ENCODE data around the gene SOBP.
"Not testable (repeated sequence)": the region's sequence is repeated elsewhere in the genome, so short reads cannot be mapped to it uniquely, and the experiment has no call there.

The SOBP gene

DNA sequence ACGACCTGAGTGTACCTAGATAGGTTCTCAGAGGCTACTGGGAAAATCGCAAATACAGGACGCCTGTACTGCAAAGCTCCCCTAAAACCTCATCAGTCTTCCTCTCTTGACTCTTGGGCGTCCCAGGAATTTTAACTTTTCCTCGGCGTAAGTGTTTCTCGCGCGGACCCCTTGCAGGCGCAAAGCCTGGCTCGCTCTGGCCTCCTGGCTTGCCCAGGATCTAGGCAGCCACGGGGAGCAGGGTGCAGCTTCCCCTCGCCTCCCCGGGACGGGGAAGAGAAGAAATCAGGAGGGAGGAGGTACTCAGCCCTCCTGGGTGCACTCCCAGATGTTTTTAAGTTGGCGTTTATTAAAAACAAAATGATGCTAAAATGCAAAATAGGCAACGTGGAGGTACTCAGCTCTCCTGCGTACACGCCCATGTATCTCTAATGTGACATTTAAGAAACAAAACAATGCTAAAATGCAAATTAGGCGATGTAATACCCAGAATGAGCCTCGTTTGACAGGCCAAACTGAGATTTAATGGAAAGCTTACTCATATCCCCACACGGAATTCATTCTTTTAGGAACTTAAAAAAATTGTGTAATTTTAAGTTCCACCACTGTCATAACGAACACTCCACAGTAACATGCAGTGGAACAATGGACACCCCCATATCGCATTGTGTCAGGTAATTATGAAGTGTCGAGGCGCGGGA, 1.6 kb upstream of the SOBP start:
- no peak for DNase-seq (ENCODE audit: low read depth in 3 of 3)

DNA sequence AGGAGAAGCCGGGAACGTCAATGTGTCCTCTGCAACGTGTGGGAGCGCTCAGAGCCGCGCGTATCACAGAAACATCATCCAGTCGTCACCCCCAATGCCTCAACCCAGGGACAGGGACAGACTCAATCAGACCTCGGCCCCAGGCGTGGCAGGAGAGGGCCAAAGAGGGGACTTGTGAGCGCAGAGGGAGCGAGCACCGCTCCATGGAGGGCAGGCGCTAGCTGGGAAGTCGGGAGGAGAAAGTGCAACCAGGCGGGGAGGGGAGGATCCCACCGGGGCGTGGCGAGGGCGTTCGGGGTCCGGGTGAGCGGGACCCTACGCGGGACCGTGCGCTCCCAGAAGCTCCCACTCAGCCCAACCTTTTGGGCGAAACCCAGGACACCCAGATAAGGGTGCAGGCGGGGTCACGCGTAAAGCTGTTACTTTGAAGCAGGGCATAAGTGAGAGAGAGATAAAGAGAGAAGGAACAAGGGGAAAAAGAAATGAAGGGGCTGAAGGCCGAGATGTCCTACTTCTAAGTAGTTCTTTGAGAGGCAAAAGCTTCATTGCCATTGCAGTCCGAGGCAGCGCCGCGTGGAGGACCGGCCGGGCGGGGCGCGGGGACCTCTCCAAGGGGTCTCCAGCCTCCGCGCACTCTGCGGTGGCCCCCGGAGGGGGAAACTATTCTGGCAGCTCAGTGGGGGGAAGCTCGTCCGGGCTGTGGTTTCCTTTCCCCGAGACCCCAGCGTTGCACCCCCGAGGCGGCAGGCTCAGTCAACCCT, 862 bp upstream of the SOBP start:
- DNase-seq (ENCODE audit: low read depth in 3 of 3), result peak in 1 of 3 experiments; percentile 4

DNA sequence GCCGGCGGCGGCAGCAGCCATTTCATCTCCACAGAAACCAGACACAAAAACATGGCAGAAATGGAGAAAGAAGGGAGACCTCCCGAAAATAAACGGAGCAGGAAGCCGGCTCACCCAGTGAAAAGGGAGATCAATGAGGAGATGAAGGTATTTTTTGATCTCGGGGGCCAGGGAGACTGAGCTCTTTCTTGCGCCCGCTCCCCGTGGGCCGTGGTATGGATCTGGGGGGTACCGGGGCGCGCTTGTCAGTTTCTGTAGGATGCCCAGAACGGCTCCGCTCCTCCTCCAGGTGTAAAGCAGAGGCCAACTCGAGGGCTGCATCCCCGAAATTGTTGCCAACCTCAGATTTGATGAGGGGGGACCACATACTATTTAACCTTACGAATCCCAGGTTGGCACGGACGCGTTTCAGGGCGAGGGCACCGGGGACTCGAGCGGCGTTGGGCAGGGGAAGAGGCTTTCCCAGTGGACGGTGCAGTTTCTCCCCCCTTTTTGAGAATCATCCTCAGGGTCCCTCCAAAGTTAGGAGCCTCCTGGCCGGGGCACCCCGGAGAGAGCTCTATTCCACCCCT, 735 bp downstream of the SOBP start:
- no peak for DNase-seq (ENCODE audit: low read depth in 3 of 3)

DNA sequence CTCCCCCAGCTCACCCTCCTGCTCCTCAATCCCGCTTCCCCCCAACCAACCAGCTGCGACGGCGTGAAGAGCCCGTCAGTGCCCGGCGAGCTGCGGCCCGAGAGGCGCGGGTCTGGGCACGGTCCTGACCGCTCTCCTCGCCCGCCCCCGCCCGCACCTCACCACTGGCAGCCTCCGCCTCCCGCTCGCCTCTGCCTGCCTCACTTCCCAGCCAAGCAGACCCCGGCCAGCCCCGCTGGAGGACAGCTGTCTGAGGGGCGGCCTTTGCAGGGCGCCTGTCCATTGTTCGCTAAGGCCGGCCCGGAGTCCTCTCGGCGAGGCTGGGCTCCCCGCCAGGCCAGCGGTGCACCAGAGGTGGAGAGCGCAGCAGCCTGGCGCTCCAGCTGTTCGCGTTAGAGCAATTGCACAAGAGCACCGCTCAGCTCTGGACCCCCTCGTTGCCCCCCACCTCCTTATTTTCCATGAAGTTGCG, 1.3 kb downstream of the SOBP start:
- peak in 1 of 3 experiments; percentile 2 for DNase-seq (ENCODE audit: low read depth in 3 of 3)

DNA sequence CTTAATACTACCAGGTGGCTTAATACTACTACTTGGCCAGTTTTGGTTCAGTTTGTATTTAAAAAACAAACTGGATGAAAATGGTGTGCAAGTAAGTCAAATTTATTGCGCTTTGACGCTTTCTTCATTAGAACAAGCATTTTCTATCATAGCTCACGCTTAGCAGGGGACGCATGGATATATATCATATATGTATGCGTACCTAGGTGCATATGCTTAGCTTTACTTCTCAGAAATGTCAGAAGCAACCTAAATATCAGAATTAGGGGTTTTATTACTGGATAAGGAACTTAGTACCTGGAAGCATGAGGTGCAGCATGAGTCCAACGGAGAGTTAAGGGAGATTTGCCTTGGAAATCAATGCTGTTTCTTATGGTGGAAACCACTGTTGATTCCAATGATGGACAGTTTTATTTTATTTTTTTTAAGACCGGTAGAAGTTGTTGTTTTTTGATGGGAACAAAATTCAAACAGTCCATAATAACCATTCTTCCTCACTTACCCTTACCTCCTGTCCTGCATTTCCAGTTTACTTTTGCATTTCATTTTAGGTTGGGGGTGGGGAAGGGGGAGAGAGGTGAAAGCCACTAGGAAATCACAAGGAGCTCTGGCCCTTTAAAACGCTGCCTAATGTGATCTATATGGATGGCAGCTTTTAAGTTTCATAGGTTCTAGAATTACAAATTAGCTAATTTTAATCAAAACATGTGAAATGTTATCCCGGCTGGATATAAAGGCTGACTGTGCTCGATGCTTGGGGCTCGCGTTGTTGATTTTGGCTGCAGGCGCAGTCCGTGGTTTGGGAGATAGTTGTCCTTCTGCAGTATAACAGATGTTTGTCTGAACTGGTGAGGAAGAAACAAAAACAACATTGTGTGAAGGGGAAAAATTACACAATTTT, 2.1 kb downstream of the SOBP start:
- no peak for DNase-seq (ENCODE audit: low read depth in 3 of 3)

DNA sequence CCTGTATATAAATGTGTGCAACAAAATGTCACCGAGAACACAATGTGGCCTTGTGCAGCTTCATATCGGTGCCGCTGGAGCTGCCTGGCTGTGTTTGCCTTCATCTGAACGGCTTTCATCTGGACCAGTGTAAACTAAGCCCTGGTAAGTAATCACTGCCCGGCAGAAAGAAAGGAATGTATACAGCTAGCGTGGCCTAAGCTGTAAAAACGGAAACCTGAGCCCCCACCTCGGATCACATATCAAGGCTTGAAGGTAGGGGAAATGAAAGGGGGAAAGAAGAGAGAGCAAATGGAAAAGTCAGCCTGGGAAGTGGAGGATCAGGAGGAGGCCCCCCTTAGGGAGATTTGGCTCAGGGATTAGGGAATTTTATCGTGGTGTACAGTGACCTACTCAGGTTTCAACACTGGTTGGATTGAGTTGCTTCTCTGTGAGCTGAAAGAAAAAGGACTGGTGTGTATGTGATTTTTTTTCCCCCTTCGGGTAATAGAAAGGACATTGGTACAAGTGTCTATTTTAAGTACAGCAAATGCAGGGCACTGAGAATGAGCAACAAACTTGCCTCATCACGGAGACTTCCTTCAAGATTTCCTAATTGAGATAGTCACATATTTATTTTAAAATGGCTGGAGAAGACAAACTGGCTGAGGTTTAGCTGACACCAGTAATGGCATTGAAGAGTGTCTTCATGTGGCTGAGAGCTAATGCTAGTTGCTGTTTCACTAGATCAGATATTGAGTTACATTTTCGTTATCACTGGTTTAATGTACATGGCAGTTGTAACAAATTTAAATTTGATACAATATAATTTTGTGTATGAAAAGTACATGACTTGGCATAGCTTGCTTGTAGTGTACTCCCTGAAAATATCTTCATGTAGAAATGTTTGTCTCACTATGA, 3.5 kb downstream of the SOBP start:
- no peak for DNase-seq (ENCODE audit: low read depth in 3 of 3)

DNA sequence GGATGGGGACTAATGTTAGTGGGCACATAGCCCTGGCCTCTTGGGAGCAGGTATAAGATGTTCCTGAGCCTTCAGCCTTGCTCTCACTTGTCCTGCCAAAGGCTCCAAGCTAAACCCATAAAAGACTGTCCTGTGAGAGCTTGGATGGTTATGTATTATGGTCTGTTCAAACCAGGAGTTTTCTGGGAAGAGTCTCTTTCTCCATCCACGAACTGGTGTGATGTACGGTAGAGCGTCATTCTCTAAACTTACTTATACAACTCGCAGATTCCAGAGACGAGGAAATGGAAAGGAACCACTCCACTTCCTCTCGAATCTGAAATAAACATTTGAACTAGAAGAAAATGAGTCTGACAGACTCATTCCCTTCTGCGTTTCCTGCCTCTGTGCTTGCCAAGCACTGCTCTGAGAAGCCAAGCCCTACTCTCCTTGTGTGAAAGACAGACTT, 5.3 kb downstream of the SOBP start:
- DNase-seq (ENCODE audit: low read depth in 3 of 3), result no peak

DNA sequence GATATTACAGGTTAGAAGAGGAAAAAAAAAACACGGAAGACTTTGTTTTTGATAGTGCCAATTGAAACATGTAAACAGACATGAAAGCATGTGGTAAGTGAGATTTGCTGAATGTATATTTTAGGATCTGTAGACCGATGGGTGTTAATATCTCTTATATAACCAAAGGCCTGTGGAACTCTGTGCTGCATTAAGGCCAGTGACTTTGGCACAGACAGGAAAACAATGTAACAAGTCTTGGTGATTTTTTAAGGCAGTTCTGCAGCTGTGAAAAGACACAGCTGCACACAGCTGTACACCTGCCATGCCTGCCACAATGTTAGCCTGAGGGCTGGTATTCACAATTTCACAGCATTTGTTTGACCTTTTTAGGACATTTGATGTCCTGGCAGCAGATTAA, 6.1 kb downstream of the SOBP start:
- DNase-seq (ENCODE audit: low read depth in 3 of 3), result no peak

DNA sequence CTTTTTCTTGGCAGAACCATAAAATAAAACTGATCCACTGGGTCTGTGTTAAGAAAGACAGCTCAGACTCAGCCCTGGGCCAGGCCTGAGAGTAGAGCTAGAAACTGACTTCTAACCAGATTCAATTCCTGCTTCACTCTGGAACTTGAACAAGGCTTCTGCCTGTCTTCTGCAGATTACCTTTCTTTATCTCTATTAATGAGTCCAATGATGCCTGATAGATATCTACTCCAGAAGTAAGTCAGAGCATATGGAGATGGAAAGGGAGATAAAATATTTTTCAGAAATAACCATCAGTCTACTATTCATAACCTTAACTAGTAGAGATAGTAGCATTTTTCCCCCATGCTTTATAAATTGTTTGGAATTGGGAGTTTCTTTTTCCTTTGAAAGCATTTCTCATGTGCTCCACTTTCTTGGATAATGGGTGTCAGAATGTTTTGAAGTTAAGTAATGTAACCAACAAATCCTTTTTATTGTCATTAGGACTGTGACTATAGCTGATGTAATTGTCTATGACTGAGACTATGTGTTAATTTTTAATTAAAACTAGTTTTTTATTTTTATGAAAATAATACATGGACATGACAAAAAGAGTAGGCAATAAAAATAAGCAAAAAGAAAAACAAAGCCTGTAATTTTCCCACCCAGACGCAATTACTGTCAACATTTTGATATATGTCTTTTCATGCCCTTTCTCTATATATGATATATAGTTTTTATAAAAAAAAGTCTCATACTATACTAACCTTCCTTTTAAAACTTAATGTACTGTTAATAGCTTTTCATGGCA, 7.2 kb downstream of the SOBP start:
- DNase-seq (ENCODE audit: low read depth in 3 of 3), result no peak

DNA sequence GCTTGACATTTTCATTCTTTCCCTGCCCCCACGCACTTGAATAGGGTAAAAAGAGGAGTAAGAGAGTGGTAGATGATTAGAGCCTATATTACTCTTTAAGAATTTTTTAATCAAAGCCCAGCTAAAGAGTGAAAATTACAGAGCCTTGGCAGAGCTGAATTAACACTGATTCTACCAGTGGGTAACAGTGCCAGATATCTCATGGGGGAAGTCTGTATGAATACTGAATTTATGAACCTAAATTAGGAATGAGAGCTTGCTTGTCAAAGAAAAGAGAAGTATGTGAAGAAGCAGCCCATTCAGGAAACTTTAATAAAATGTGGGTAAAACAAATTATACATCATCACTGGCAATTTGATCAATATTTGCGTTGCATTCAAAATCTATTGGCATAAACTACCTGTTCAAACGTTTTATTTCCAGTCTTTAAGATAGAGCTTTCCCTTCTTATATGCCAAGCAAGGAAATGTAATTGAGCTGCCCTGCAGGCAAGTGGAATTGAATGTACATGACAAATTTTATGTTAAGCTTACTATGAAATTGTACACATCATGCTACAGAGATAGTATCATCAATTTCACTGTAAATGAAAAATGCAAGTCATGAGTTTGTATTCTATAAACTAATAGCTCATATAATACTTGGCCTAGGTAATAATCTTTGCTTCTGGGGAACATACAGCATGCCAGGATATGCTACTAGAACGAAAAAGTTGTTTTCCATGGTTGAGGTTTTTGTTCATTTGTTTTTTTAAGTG, 14.5 kb downstream of the SOBP start:
- DNase-seq (ENCODE audit: low read depth in 3 of 3), result no peak

DNA sequence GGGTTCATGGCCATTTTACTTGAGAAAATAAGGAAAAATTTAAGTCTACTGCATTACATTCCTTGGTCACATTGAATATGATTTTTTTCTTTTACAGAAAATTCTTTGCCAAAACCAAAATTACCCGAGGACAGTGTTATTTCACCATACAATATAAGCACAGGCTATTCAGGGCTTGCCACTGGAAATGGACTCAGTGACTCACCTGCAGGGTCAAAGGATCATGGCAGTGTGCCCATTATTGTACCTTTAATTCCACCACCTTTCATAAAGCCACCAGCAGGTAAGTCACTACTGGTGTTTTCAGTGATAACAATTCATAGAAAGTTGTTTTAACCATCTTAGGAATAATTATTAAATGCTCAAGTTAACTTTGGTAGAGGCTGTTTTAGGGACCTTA, 16.2 kb downstream of the SOBP start:
- DNase-seq (ENCODE audit: low read depth in 3 of 3), result no peak

DNA sequence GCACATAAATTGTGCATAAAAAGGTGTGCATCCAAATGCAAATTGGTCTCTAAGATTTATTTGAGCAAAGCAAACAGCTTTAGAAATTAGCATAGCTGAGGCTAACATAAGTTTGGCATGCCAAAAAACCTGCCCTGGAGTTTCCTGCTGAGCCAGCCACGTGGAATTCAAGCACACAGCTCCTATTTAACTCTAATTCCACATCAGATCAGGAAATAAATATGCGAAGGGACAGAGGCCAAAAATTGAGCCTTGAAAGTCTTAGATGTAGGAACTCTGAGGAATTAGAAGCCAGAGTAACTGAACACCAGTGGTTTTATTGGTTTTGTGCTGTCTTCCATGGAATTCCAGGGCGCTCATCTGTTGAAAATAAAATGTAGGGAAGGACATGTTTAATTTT, 19.6 kb downstream of the SOBP start:
- DNase-seq (ENCODE audit: low read depth in 3 of 3), result no peak

DNA sequence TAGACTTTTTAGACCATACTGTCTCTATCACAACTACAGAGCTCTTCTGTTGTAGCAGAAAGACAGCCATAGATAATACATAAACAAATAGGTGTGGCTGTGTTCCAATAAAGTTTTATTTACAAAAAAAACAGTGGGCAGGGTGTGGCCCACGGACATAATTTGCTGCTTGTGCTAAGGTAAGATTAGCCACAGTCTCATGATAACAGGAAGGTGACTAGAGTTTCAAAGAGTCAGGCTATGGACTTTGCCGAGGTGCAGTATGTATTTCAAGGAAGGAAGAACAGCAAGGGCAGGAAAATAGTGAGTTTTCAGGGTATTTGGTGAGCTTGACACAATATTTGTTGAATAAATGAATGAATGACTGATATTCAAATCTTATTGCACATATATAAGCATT, 20.2 kb downstream of the SOBP start:
- DNase-seq (ENCODE audit: low read depth in 3 of 3), result no peak

DNA sequence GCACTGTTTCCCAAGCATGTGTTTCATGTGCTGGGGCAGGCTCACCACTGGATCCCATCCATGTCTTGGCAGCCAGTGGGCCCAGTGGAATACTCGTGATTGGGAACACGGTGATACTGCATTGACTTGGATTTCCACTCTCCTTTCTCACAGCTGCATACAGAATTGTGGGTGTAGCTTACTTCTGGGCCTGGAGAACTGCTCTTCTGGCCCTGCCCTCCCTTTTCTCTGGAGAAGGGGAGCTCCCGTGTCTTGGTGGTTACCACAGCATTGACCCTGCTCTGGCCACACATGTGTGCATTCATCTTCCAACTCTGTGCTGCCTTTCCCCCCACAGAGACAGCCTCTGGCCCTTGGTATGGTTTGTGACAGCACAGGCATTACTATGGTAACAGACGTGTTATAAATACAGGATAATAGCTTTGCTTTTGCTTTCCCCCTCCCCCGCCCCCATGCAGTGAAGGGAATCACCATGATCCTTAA, 21.6 kb downstream of the SOBP start:
- DNase-seq (ENCODE audit: low read depth in 3 of 3), result no peak

DNA sequence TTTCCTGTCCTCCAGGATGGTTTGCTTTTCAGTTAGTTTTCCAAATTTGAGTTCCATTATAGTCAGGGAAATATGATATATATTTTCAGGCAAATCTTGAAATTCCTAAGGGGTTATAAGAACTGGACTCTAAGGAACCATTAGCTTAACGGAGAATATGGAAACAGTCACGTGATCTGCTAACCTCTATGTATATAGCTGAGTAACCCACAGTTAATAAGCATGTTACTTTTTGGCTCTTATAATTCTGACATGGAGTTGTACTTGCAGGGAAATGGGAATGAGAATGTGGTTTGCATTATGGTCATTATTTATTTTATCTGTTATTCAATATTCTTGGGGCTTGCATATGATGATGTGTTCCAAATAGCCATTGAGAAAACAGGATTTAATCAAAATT, 23.3 kb downstream of the SOBP start:
- no peak for DNase-seq (ENCODE audit: low read depth in 3 of 3)

DNA sequence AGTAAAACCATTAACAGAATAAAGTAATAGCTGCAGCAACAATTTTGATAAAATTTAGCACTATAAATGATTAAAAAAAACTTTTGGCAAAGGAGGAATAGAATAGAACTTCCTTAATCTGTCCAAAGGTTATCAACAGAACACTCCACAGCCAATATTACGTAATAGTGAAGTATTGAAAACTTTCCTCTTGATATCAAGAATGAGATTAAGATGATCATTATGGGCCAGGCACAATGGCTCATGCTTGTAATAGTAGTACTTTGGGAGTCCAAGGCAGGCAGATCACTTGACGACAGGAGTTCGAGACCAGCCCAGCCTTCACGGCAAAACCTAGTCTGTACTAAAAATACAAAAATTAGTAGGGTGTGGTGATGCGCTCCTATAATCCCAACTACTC, 26.0 kb downstream of the SOBP start:
- no peak for DNase-seq (ENCODE audit: low read depth in 3 of 3)

DNA sequence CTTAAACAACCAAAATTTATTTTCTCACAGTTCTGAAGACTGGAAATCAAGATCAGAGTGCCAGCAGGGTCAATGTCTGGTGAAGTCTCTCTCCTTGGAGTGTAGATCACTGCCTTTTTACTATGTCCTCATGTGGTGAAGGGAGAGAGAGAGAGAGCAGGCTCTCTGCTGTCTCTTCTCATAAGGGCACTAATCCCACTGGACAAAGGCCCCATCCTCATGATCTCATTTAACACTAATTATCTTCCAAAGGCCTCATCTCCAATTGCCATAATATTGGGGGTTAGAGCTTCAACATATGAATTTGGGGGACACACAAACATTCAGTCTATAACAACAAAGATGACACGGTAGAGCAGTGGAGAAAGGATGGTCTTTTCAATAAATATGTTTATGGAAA, 27.4 kb downstream of the SOBP start:
- DNase-seq (ENCODE audit: low read depth in 3 of 3), result no peak

DNA sequence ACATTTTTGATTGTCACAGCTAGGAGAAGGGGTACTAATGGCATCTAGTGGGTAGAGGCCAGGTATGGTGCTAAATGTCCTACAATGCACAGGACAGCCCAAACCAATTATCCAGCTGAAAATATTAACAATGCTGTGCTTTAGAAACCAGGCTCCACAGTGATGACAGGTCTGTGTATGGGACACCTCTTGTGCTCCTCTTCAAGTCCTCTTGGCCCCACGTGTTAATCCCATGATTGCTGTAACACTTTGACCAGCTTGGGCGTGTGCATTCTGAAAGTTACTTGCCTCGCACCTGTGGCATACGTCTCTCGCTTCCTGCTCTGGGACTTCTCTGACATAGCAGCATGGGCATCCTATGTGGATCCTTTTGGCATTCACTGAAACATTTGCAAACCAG, 29.3 kb downstream of the SOBP start:
- DNase-seq (ENCODE audit: low read depth in 3 of 3), result not testable (repeated sequence)

DNA sequence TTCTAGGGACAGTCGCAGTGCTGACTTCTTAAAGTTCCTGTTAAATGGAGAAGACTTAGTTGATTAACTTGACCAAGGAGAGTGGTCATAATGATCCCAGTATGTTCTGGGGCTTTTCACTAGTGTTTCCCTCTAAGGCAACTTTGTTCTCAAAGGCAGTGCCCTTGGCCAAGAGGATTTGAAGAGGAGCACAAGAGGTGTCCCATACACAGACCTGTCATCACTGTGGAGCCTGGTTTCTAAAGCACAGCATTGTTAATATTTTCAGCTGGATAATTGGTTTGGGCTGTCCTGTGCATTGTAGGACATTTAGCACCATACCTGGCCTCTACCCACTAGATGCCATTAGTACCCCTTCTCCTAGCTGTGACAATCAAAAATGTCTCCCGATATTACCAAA, 30.8 kb downstream of the SOBP start:
- DNase-seq (ENCODE audit: low read depth in 3 of 3), result not testable (repeated sequence)

All from stimulated activated CD4-positive, alpha-beta T cell treated with anti-CD3 and anti-CD28 coated beads, TNF-alpha, amount 100 ng/mL, for 4 hours (primary cell).